PC-9 (cell line): Measurements from ENCODE around the gene GALE.

Experiments used
- EZH2 ChIP-seq: fragments of 200-600 bp; sonication (generic); IDR thresholded peaks from 2 replicates; pipeline ENCODE4 v1.8.0; 2017; ENCODE audit warnings: antibody characterized with exemption, low read depth
- TF ChIP-seq, protein P1 (sequence below): fragments of 200-600 bp; sonication (generic); conservative IDR thresholded peaks from 2 replicates; pipeline ENCODE4 v1.6.1; 2017; ENCODE audit warnings: mixed run types, antibody characterized with exemption, mild to moderate bottlenecking, moderate library complexity

DNA sequence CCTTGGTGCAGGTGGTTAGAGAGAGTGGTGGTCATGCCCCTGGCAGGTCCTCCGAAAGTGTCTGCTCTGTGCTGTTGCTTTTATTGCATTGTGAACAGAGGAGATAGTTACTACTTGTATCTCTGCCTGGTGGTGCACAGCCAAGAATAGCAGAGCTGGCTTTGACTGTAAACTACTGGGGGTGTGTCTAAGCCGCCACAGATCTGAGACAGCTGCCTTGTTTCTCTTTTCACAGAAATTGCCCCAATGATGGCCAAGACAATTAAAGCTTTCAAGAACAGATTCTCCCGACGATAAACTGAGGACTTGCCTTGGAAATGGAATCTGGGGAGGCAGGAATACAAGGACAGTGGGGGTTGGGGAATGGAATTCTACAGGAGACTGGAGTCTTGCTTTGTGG is 41.3 kb downstream of the GALE start:
- TF ChIP-seq, protein P1, sequence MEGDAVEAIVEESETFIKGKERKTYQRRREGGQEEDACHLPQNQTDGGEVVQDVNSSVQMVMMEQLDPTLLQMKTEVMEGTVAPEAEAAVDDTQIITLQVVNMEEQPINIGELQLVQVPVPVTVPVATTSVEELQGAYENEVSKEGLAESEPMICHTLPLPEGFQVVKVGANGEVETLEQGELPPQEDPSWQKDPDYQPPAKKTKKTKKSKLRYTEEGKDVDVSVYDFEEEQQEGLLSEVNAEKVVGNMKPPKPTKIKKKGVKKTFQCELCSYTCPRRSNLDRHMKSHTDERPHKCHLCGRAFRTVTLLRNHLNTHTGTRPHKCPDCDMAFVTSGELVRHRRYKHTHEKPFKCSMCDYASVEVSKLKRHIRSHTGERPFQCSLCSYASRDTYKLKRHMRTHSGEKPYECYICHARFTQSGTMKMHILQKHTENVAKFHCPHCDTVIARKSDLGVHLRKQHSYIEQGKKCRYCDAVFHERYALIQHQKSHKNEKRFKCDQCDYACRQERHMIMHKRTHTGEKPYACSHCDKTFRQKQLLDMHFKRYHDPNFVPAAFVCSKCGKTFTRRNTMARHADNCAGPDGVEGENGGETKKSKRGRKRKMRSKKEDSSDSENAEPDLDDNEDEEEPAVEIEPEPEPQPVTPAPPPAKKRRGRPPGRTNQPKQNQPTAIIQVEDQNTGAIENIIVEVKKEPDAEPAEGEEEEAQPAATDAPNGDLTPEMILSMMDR, result no peak
- TF ChIP-seq EZH2, result no peak
